Neutrophil (primary cell): Measurements from ENCODE around the gene ARHGEF11.

Source experiments
- H3K27ac ChIP-seq: fragments of 200-600 bp; sonication (generic); 2 replicates; pipeline ENCODE4 v1.5.1; 2016; ENCODE audit warnings: mild to moderate bottlenecking, moderate library complexity
- H3K27me3 ChIP-seq: fragments of 200-600 bp; sonication (generic); 2 replicates; pipeline ENCODE4 v1.6.0; 2016; ENCODE audit warnings: mild to moderate bottlenecking
- H3K36me3 ChIP-seq: fragments of 200-600 bp; sonication (generic); 2 replicates; pipeline ENCODE4 v1.5.1; 2017
- H3K4me1 ChIP-seq, 2 experiments: fragments of 200-600 bp in 1 of 2; sonication (generic) in 1 of 2; 1 replicate in 1 of 2; 2 replicates in 1 of 2; pipeline versions ENCODE4 v1.5.1 to v1.6.1; 2013 to 2016; ENCODE audit warnings: low read depth in 1 of 2, low read length in 1 of 2, mild to moderate bottlenecking in 1 of 2, moderate library complexity in 1 of 2; ENCODE audit not compliant: control insufficient read depth in 1 of 2, insufficient read depth in 1 of 2
- H3K4me3 ChIP-seq, 2 experiments: fragments of 200-600 bp in 1 of 2; sonication (generic) in 1 of 2; 1 replicate in 1 of 2; 2 replicates in 1 of 2; pipeline ENCODE4 v1.5.1; 2013 to 2016; ENCODE audit warnings: low read depth in 1 of 2, low read length in 1 of 2, mild to moderate bottlenecking in 1 of 2, moderate library complexity in 1 of 2
- H3K9me3 ChIP-seq: fragments of 200-600 bp; sonication (generic); 2 replicates; pipeline ENCODE4 v1.5.1; 2016
- CTCF ChIP-seq: fragments of 200-600 bp; sonication (generic); IDR thresholded peaks from 2 replicates; pipeline ENCODE4 v1.5.1; 2016; ENCODE audit warnings: antibody characterized with exemption

Gene ARHGEF11

GRCh38 chr1:156953571-156953970 is 92.0 kb downstream of the ARHGEF11 start:
- no peak overlapping the region for H3K4me3 ChIP-seq
- H3K4me1 ChIP-seq = no peaks in the 10 kb centered on the region
- H3K36me3 ChIP-seq = peaks cover 99% of the 10 kb centered on the region
- no peaks in the 10 kb centered on the region for H3K9me3 ChIP-seq
- H3K27ac ChIP-seq = no peak overlapping the region
- TF ChIP-seq CTCF = no peak
- H3K27me3 ChIP-seq = no peaks in the 10 kb centered on the region

- H3K4me3 ChIP-seq = no peak overlapping the region
- no peak for TF ChIP-seq CTCF
- no peak overlapping the region for H3K27ac ChIP-seq
- H3K36me3 ChIP-seq = peaks cover 99% of the 10 kb centered on the region
- H3K9me3 ChIP-seq = no peaks in the 10 kb centered on the region
- H3K27me3 ChIP-seq = no peaks in the 10 kb centered on the region
- no peaks in the 10 kb centered on the region for H3K4me1 ChIP-seq
These were observed 94.2 kb downstream of the ARHGEF11 start for GRCh38 chr1:156951371-156951770.

- no peak for TF ChIP-seq CTCF
- Histone ChIP-seq H3K36me3 (peaks cover 100% of the 10 kb centered on the region), H3K27me3 (no peaks in the 10 kb centered on the region), H3K9me3 (no peaks in the 10 kb centered on the region), H3K4me1 (no peaks in the 10 kb centered on the region), H3K27ac (no peak overlapping the region), H3K4me3 (no peak overlapping the region)
These were observed 96.4 kb downstream of the ARHGEF11 start for GRCh38 chr1:156949127-156949526.

- Histone ChIP-seq H3K36me3 (peaks cover 100% of the 10 kb centered on the region), H3K4me3 (no peak overlapping the region), H3K4me1 (no peaks in the 10 kb centered on the region)
These were observed 96.8 kb downstream of the ARHGEF11 start for GRCh38 chr1:156948708-156949107.

GRCh38 chr1:156947818-156948525 is 97.6 kb downstream of the ARHGEF11 start:
- TF ChIP-seq CTCF = no peak
- no peak overlapping the region for H3K27ac ChIP-seq
- H3K27me3 ChIP-seq = no peaks in the 10 kb centered on the region
- H3K9me3 ChIP-seq = no peaks in the 10 kb centered on the region
- no peaks in the 10 kb centered on the region for H3K4me1 ChIP-seq
- peaks cover 100% of the 10 kb centered on the region for H3K36me3 ChIP-seq
- H3K4me3 ChIP-seq = no peak overlapping the region

More at GRCh38 chr1:156948708-156949107, 96.8 kb downstream of the ARHGEF11 start:
- no peaks in the 10 kb centered on the region for H3K27me3 ChIP-seq
- H3K9me3 ChIP-seq = no peaks in the 10 kb centered on the region
- TF ChIP-seq CTCF = no peak
- H3K27ac ChIP-seq = no peak overlapping the region
